ENCODE measurements around the gene PTGER1. TPM values are rescaled to one million over a fixed set of nuclear protein-coding genes. Genes with fewer than 3 reads are reported as not detected.

PTGER1 gene
- total and polyA plus RNA-seq, 9 of the 15 experiments (the other 6 are each of a cell fraction or from before 2014, with no cell fraction given) = 0.06 to 0.36 (median 0.31) TPM; not detected in 5

GRCh38 chr19:14434543-14435319 lies 40.4 kb downstream of the PTGER1 start (continued):
- TF ChIP-seq CHD7 (IDR thresholded peaks at IDR 0.05; ENCODE audit: low read depth, low read length) (no peak), ZNF197 (CRISPR knock-in tag; IDR thresholded peaks at IDR 0.05; ENCODE audit: low read depth) (no peak), SLC30A9 (CRISPR knock-in tag; IDR thresholded peaks at IDR 0.05) (no peak), VEZF1 (CRISPR knock-in tag; IDR thresholded peaks at IDR 0.05) (peak; percentile 61; the same call in 1 of the 2 replicates), NFATC3 (IDR thresholded peaks at IDR 0.05) (no peak), TBL1XR1 (IDR thresholded peaks at IDR 0.05; ENCODE audit: low read length in 2 of 2) (no peak), GATAD2A (IDR thresholded peaks at IDR 0.05) (no peak), BDP1 (IDR thresholded peaks at IDR 0.05; ENCODE audit: insufficient read depth, insufficient read length) (no peak), ZNF232 (CRISPR knock-in tag; IDR thresholded peaks at IDR 0.05) (no peak), ZNF263 (CRISPR knock-in tag; IDR thresholded peaks at IDR 0.05; ENCODE audit: borderline replicate concordance) (0 out of 2 replicates have a peak, but pooled peaks have one; percentile 59), EP400 (IDR thresholded peaks at IDR 0.05) (peak; percentile 42; the same call in 1 of the 2 replicates), HSF4 (CRISPR knock-in tag; IDR thresholded peaks at IDR 0.05; ENCODE audit: borderline replicate concordance) (no peak), IFI16 (CRISPR knock-in tag; IDR thresholded peaks at IDR 0.05) (no peak), IRF1 (CRISPR knock-in tag; IDR thresholded peaks at IDR 0.05; ENCODE audit: borderline replicate concordance) (no peak), MECOM (CRISPR knock-in tag; IDR thresholded peaks at IDR 0.05) (no peak)
